ENCODE measurements around the gene RICTOR.

GRCh38 chr5:38997591-38997990 lies 76.6 kb downstream of the RICTOR start:
- TF ChIP-seq RAD21 (IDR thresholded peaks at IDR 0.05; ENCODE audit: low read length): no peak
- TF ChIP-seq CTCF (conservative IDR thresholded peaks at IDR 0.05; ENCODE audit: low read depth, low read length): no peak
- TF ChIP-seq NFE2L2 (IDR thresholded peaks at IDR 0.05; ENCODE audit: low read depth, low read length): no peak
- TF ChIP-seq RFX5 (IDR thresholded peaks at IDR 0.05; ENCODE audit: low read depth, low read length): no peak
- TF ChIP-seq CEBPB (IDR thresholded peaks at IDR 0.05; ENCODE audit: low read depth, low read length): no peak
- TF ChIP-seq ELK1 (IDR thresholded peaks at IDR 0.05; ENCODE audit: borderline replicate concordance, low read depth, low read length): no peak
- no peak for TF ChIP-seq POLR2A (IDR thresholded peaks at IDR 0.05; ENCODE audit: low read depth, low read length)
- no peak for TF ChIP-seq FOS (IDR thresholded peaks at IDR 0.05; ENCODE audit: low read depth, low read length)
- TF ChIP-seq MAFK (IDR thresholded peaks at IDR 0.05; ENCODE audit: low read depth, low read length): no peak
